ENCODE data around the gene RAMP3. TPM values are rescaled to one million over a fixed set of nuclear protein-coding genes. Genes with fewer than 3 reads are reported as not detected.

RAMP3 gene
- total RNA-seq, 3 donors from 2014 or later (not counting 1 experiment from before 2014, with no cell fraction given), result not detected

GRCh38 chr7:45119550-45119949 lies 38.0 kb upstream of the RAMP3 start:
- intact Hi-C loops (cut with micrococcal nuclease), result loop anchor here (10.0 kb wide), 1 partner anchor 515 kb away; the partner anchor contains the start of gene OGDH

GRCh38 chr7:45122975-45123860 lies 34.4 kb upstream of the RAMP3 start:
- H3K4me1 Mint-ChIP-seq, result peaks cover 30 to 39% of the 10 kb centered on the region in 2 donors
- H3K36me3 Mint-ChIP-seq, result no peaks in the 10 kb centered on the region
- H3K36me3 ChIP-seq (ENCODE audit: control insufficient read depth, insufficient read depth, low read length), result no peaks in the 10 kb centered on the region
- H3K4me1 ChIP-seq (ENCODE audit: control insufficient read depth, insufficient read depth, low read length), result peaks cover 36% of the 10 kb centered on the region
- peak overlapping the region; percentile 70 for H3K27ac ChIP-seq (ENCODE audit: low read length)
- peak overlapping the region; percentile 86 to 95 for H3K27ac Mint-ChIP-seq
- H3K9me3 Mint-ChIP-seq, result no peaks in the 10 kb centered on the region
- TF ChIP-seq, protein P1, sequence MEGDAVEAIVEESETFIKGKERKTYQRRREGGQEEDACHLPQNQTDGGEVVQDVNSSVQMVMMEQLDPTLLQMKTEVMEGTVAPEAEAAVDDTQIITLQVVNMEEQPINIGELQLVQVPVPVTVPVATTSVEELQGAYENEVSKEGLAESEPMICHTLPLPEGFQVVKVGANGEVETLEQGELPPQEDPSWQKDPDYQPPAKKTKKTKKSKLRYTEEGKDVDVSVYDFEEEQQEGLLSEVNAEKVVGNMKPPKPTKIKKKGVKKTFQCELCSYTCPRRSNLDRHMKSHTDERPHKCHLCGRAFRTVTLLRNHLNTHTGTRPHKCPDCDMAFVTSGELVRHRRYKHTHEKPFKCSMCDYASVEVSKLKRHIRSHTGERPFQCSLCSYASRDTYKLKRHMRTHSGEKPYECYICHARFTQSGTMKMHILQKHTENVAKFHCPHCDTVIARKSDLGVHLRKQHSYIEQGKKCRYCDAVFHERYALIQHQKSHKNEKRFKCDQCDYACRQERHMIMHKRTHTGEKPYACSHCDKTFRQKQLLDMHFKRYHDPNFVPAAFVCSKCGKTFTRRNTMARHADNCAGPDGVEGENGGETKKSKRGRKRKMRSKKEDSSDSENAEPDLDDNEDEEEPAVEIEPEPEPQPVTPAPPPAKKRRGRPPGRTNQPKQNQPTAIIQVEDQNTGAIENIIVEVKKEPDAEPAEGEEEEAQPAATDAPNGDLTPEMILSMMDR (IDR thresholded peaks at IDR 0.05), result no peak
- intact Hi-C loops (cut with micrococcal nuclease), result no loop called here
- DNase-seq, result peak in 1 of 2 donors; percentile 33
- H3K27me3 ChIP-seq (ENCODE audit: control insufficient read depth, insufficient read depth, low read length), result no peaks in the 10 kb centered on the region
- WGBS (ENCODE audit: insufficient coverage), result 66% methylated on average over 16 of the region's 16 CpGs
- H3K4me3 Mint-ChIP-seq, result peak overlapping the region; percentile 83
- ATAC-seq, result peak; percentile 65 to 81 (median 78)
- H3K9me3 ChIP-seq (ENCODE audit: control insufficient read depth, insufficient read depth, low read length), result no peaks in the 10 kb centered on the region
- no peaks in the 10 kb centered on the region for H3K27me3 Mint-ChIP-seq (ENCODE audit: low read depth in 2 of 2)
- no peak overlapping the region for H3K4me3 ChIP-seq (ENCODE audit: low read length)

More at GRCh38 chr7:45119550-45119949, 38.0 kb upstream of the RAMP3 start:
- Histone ChIP-seq H3K9me3 (ENCODE audit: control insufficient read depth, insufficient read depth, low read length) (no peaks in the 10 kb centered on the region), H3K36me3 (ENCODE audit: control insufficient read depth, insufficient read depth, low read length) (no peaks in the 10 kb centered on the region), H3K27me3 (ENCODE audit: control insufficient read depth, insufficient read depth, low read length) (no peaks in the 10 kb centered on the region), H3K4me3 (ENCODE audit: low read length) (no peak overlapping the region), H3K27ac (ENCODE audit: low read length) (no peak overlapping the region), H3K4me1 (ENCODE audit: control insufficient read depth, insufficient read depth, low read length) (peaks cover 36% of the 10 kb centered on the region)
- Mint-ChIP-seq H3K4me3 (no peak overlapping the region), H3K36me3 (no peaks in the 10 kb centered on the region), H3K27me3 (ENCODE audit: low read depth in 2 of 2) (peaks cover 0 to 4% of the 10 kb centered on the region in 2 donors), H3K9me3 (no peaks in the 10 kb centered on the region), H3K27ac (no peak overlapping the region), H3K4me1 (peaks cover 30 to 37% of the 10 kb centered on the region in 2 donors)
- TF ChIP-seq, protein P1 (IDR thresholded peaks at IDR 0.05), result no peak
- no peak for ATAC-seq
- 86% methylated on average over 1 of the region's 3 CpGs for WGBS (ENCODE audit: insufficient coverage)
- DNase-seq, result no peak

- peaks cover 36% of the 10 kb centered on the region for H3K4me1 ChIP-seq (ENCODE audit: control insufficient read depth, insufficient read depth, low read length)
- H3K9me3 Mint-ChIP-seq, result no peaks in the 10 kb centered on the region
- no peak overlapping the region for H3K4me3 ChIP-seq (ENCODE audit: low read length)
- H3K4me1 Mint-ChIP-seq, result peaks cover 30 to 34% of the 10 kb centered on the region in 2 donors
- H3K9me3 ChIP-seq (ENCODE audit: control insufficient read depth, insufficient read depth, low read length), result no peaks in the 10 kb centered on the region
- DNase-seq, result no peak
- no peaks in the 10 kb centered on the region for H3K36me3 Mint-ChIP-seq
- intact Hi-C loops (cut with micrococcal nuclease), result no loop called here
- WGBS (ENCODE audit: insufficient coverage), result 95% methylated on average over 12 of the region's 12 CpGs
- no peaks in the 10 kb centered on the region for H3K27me3 Mint-ChIP-seq (ENCODE audit: low read depth in 2 of 2)
- no peak for ATAC-seq
- TF ChIP-seq, protein P1 (IDR thresholded peaks at IDR 0.05), result no peak
- peak overlapping the region; percentile 70 for H3K27ac ChIP-seq (ENCODE audit: low read length)
- H3K4me3 Mint-ChIP-seq, result peak overlapping the region; percentile 83
- H3K36me3 ChIP-seq (ENCODE audit: control insufficient read depth, insufficient read depth, low read length), result no peaks in the 10 kb centered on the region
- H3K27ac Mint-ChIP-seq, result peak overlapping the region; percentile 86 to 95
- no peaks in the 10 kb centered on the region for H3K27me3 ChIP-seq (ENCODE audit: control insufficient read depth, insufficient read depth, low read length)
Measured at GRCh38 chr7:45123913-45124710, 33.5 kb upstream of the RAMP3 start.

All from natural killer cell (primary cell).